ENCODE measurements around the gene RIC3.

RIC3 gene

DNA sequence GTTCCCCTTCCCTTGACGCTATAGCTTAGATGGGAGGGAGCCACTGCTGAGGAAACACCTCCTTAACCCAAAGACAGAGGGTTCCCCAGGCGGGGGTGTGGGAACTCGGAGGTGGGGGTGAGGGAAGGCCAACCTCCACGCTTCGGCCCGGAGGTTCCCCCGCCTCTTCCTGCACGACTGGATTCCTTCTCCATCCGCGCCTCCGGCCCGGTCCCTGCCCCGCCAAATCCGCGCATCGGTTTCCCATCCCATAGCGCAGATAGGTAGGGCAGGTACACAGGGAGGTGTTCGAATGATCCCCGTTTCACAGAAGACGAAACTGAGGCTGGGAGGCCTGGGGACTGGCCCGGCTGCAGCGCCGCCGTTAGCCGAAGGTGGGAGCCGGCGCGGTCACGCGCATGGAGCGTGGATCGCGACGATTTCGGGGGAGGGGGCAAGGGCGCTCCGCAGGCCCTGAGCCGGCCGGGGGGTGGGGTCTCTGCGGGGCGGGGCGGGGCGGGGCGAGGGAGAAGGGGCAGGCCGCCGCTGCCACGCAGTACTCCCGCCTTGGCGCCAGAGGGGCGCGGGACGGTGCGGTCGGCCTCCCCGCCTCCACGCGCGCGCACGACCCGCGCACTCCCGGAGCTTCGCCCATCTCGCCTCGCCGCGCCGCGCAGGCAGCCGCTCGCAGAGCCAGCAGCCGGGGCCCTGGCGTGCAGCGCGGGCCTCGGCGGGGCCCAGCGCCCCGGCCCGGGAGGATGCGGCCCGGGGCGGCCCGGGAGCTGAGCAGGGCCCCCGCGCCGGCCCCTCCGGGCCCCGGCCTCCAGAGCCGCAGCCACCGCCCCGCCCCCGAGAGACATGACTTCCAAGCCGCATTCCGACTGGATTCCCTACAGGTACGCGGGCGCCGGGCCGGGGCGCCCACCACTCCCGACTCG lies 87.9 kb downstream of the RIC3 start, which contains the start of gene TUB:
TUB (plus strand) TSS at position 538 of the 917 bp plus-strand sequence; CDS start at position 838, 300 bp downstream.
- in situ Hi-C loops (cut with HindIII; ENCODE audit: low sequenced_read_pairs), result no loop called here
- H3K4me3 ChIP-seq (ENCODE audit: low read depth, low read length), result peak within 1 kb of the TSS; percentile 52
- TF ChIP-seq, protein P1, sequence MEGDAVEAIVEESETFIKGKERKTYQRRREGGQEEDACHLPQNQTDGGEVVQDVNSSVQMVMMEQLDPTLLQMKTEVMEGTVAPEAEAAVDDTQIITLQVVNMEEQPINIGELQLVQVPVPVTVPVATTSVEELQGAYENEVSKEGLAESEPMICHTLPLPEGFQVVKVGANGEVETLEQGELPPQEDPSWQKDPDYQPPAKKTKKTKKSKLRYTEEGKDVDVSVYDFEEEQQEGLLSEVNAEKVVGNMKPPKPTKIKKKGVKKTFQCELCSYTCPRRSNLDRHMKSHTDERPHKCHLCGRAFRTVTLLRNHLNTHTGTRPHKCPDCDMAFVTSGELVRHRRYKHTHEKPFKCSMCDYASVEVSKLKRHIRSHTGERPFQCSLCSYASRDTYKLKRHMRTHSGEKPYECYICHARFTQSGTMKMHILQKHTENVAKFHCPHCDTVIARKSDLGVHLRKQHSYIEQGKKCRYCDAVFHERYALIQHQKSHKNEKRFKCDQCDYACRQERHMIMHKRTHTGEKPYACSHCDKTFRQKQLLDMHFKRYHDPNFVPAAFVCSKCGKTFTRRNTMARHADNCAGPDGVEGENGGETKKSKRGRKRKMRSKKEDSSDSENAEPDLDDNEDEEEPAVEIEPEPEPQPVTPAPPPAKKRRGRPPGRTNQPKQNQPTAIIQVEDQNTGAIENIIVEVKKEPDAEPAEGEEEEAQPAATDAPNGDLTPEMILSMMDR (IDR thresholded peaks at IDR 0.05; ENCODE audit: low read depth, low read length, missing control alignments), result no peak
- no peak for DNase-seq (ENCODE audit: low read depth)

DNA sequence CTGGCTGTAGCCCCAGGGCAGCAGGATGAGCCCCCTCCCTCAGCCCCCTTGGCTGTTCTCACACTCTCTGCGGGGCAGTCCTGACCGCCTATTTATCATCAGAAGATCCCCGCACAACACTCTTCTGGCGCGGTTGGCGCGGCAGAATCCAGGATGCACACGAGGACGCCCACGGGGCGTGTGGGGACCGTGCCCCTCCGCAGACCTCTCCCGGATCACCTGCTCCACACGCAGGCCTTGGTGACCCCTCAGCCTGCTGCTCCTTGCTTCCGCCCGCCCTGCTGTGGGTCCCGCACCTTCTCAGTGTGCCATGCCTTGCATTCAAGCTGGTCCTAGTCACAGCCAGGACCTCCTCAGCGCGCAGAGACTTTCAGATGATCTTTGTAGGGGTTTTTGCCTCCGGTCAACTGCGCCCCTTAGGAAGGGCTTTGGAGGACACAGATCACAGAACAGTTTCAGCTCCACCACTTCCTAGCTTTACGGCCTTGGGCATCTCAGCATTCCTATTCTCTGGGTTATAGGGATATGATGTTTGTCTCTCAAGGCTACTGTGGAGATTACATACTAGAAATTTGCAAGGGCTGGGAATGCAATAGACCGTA lies 88.7 kb downstream of the RIC3 start:
- peak overlapping the region; percentile 52 for H3K4me3 ChIP-seq (ENCODE audit: low read depth, low read length)
- in situ Hi-C loops (cut with HindIII; ENCODE audit: low sequenced_read_pairs), result no loop called here
- DNase-seq (ENCODE audit: low read depth), result no peak
- TF ChIP-seq, protein P1 (IDR thresholded peaks at IDR 0.05; ENCODE audit: low read depth, low read length, missing control alignments), result no peak

DNA sequence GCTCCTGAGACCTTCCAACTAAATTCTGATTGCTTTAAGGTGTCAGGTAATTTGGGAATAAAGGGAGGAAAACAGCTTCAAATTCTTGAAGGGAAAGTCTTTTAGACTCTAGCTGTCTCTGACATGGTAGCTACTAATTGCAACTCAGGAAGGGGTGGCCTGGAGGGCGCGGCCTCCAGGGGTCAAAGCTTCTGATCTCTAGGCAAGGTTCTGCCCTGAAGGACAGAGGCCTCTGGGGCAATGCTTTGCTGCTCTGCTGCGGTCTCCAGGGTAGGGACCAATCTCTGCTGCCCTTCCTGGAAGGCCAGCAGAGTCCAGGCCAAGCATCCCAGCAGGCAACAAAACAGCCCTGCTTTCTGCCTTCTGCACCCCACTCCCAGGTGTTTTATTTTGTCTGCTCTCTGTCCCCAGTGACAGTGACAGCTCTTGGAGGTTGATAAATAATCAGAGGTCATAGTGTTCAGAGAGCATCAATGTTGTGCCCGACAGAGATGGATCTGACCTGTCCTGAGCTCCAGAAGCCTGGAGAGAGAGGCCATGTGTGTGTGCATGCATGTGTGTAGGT lies 89.6 kb downstream of the RIC3 start:
- TF ChIP-seq, protein P1 (IDR thresholded peaks at IDR 0.05; ENCODE audit: low read depth, low read length, missing control alignments), result no peak
- no peak overlapping the region for H3K4me3 ChIP-seq (ENCODE audit: low read depth, low read length)
- in situ Hi-C loops (cut with HindIII; ENCODE audit: low sequenced_read_pairs), result no loop called here
- no peak for DNase-seq (ENCODE audit: low read depth)

DNA sequence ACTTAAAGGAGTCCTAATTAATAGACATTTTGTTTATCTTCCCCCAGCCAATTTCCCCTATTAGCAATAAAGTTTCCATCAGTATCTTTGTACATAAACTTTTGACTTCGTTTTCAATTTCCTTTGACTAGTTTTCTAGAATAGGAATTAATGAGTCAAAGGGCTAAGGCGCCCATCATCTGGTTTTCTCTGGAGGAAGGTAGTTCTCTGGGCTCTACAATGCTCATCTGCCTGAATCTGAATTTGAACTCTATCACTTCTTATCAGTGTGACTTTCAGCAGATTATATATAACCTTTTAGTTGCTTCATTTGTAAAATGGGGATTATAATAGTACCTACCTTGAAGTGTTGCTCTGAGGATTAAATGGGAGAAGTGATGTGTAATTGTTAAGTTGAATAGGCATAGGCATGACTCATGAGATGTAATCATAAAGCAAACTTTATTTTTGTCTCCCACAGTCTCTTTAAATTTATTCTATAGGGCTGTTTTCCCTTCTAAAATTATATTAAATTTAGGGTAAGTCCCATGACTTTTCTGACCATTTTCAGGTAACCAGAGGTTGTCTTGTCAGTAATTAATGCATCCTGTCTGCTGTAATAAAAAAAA lies 93.6 kb downstream of the RIC3 start:
- TF ChIP-seq, protein P1 (IDR thresholded peaks at IDR 0.05; ENCODE audit: low read depth, low read length, missing control alignments), result no peak
- no peak overlapping the region for H3K4me3 ChIP-seq (ENCODE audit: low read depth, low read length)
- DNase-seq (ENCODE audit: low read depth), result no peak
- in situ Hi-C loops (cut with HindIII; ENCODE audit: low sequenced_read_pairs), result no loop called here

DNA sequence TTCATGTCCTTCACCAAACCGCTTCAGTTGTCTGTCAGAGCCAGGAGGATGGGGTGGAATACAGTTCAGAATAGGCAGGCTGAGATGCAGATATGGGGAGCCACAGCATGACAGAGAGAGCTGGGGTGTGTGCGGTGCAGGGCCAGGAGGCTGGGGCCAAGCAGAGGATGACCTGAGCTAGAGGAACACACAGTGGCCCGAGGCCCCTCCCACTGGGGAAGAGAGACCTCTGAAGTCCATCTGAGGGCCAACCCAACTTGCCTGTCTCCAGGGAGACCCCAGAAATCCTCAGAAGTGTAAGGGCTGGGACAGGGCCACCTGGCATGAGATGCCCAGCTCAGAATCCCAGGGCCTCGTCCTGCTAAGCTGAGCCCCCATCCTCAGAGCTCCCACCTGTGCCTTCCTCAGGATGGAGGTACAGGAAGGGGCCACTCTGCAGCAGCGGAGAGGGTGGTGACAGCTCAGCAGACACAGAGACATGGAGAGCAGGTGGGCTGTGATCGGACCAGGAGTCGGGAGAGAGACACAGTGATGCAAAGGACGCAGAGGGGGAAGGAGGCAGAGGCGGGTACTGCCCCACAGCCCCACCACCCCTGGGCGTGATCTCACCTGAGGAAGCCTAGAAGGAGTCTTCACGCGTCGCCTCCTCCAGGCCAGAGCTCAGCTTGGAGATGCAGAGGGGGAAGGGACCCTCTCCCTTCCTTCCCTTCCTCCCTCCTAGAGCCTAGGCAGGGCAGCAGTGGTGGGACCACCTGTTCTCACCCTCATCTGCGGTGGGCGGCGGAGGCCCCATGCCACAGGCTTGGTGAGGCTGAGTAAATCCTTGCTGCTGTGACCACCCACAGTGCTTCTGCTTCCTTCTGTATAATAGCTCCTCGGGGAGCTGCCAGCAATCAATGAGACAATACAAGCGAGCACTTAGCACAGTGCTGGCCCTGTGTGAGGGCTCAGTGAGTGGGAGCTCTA lies 96.9 kb downstream of the RIC3 start:
- in situ Hi-C loops (cut with HindIII; ENCODE audit: low sequenced_read_pairs), result no loop called here
- no peak for DNase-seq (ENCODE audit: low read depth)
- H3K4me3 ChIP-seq (ENCODE audit: low read depth, low read length), result no peak overlapping the region
- TF ChIP-seq, protein P1 (IDR thresholded peaks at IDR 0.05; ENCODE audit: low read depth, low read length, missing control alignments), result no peak
